GM19193 (cell line): ENCODE measurements around the gene SLX9.

Experiments used
- POLR2A ChIP-seq: IDR thresholded peaks from 4 replicates; pipeline ENCODE4 v1.6.1; 2011; ENCODE audit not compliant: insufficient read depth, insufficient read length; ENCODE audit errors: extremely low read depth

Gene SLX9

DNA sequence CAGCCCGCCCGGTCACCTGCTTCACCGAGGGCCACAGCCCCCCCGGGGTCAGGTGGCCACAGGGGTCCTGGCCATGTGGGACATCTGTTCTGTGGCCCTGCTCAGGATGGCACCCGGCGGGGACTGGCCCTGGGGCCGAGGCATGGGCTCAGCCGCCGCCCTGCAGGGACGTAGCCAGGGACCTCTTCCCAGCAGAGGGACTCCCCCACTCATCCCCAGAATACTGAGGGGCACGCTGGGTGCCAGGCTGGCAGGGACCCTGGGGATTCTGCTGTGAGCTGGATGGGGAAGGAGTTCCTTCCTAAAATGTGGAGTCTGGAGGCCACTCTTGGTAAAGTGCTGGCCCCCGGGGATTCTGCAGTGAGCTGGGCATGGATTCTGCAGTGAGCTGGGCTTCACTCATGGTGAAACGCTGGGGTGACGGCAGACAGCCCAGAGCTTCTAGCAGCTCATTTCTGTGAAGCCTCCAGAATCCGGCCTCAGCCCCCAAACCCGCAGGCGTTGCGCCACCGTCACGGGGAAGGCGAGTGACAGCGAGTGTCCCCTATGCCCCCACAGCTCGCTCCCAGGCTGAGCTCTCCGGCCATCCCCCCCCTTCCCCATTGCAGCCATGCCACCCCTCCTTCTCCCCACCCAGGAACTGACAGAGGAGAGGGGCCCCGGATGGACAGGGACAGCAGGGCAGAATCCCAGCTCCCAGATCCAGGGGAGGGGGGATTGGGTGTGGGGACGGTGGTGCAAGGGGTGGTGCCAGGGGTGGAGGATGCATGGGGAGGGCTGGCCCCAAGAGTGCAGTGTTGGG is 20.5 kb upstream of the SLX9 start:
- TF ChIP-seq POLR2A: no peak

DNA sequence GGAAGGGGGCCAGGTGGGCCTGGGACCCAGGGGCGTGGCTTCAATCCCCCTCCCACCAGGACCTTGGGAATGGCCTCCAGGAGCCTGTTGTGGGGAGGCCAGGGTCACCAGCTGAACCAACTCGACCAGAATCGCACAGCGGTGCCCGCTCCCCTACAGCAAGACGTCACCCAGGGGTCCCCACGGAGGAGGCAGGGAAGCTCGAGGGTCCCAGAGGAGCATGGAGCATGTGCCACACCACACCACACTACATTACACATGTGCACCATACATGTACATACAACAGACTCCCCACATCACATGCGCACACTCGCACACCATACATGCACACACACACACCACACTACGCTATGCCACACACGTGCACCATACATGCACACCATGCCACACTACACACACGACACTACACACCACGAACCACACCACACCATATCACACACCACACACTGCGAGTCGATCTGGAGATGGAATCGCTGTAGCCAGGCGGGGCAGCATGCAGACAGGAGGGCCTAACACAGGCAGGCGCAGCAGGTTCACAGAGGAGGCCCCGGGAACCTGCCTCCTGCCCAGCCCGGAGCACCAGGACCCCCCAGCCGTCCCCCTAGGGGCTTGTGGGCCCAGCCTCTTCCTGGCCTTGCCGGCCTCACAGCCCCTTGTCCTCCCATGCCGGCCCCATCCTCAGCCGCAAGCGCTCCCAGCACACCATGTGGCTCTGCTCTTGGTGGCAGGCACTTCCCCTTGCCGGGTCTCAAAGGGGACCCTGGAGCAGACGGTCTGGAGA is 19.7 kb upstream of the SLX9 start:
- no peak for TF ChIP-seq POLR2A

DNA sequence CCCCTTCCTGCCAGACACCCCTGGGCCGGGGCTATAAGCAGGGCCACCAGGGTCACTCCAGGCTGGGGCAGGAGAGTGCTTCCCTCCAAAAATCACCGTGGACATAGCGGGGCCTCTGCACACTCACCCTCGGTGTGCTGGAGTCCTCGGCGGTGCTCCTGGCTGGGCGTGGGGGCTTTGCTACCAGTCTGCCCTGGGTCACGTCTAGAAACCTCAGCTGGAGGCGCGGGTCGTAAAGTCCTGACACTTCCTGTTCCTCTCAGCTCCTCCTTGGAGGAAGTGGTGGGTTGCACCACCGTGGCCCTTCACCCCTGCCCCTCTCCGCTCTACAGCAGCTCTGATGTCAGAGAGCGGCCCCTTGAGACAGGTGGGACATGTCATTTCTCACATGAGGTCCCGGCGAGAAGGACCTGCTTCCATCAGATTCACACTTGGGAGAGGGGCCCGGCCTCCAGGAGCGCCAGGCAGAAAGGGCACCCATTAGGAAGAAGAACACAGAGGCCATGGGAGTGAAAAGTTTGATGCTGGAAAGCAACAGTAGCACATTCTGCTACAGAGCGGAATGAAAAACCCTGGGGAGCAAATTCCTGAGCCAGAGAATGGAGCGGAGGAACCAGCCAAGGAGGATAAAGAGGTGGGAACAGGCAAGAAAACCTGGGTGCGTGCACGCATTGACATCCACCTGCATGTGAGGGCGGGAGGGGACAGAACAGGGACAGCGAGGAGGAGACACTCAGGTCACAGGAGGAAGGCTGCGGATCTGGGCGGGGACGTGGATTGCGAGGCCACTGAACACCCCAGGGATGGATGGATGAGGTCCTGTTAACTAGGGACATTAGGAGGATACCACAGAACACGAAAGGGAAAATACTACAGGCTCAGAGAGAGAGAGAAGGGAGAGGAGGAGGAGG is 18.9 kb upstream of the SLX9 start, which contains the start of gene ITGB2:
TSS of gene ITGB2 (minus strand) at position 206 of the 911 bp plus-strand sequence. CDS start 10,117 bp downstream, outside the sequence.
- TF ChIP-seq POLR2A: peak; percentile 53

DNA sequence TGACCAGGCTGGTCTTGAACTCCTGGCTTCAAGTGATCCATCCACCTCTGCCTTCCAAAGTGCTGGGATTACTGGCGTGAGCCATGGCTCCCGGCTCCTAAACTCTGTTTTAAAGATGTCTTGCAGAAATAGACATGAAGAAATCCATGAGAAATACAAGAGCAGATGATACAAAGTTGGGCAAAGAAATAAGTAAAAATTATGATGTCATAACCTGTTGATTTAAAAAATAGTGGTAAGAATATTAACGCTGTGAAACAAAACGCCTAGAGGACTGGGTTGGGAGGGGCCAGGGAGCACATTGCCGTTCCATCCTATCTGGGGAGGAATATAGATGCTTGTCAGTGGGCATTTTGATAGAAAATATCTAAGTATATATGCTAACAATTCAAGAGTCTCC is 17.9 kb upstream of the SLX9 start:
- no peak for TF ChIP-seq POLR2A

DNA sequence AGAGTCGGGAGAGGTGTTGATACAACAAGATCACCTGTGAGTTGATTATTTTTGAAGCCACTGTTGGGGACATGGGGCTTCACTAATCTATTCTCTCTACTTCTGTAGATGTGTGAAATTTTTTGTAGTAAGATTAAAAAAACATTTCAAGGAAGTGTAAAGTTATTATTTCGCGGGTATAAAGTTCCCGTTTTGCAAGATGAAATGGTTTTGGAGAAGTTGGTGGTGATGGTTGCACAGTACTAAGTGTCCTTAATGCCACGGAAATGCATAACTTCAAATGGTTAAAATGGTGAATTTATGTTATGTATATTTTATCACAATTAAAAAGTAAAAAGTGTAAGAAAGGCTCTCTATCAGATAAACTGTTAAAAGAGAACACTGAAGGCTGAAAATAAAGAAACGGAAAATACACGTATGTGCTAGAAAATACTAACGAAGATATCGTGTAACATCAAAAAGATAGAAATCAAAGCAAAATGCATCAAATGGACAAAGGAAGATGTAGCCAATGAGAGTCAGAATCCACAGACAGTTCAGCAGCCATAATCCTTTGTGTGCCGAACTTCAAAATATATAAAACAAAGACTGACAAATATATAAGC is 16.2 kb upstream of the SLX9 start:
- no peak for TF ChIP-seq POLR2A

DNA sequence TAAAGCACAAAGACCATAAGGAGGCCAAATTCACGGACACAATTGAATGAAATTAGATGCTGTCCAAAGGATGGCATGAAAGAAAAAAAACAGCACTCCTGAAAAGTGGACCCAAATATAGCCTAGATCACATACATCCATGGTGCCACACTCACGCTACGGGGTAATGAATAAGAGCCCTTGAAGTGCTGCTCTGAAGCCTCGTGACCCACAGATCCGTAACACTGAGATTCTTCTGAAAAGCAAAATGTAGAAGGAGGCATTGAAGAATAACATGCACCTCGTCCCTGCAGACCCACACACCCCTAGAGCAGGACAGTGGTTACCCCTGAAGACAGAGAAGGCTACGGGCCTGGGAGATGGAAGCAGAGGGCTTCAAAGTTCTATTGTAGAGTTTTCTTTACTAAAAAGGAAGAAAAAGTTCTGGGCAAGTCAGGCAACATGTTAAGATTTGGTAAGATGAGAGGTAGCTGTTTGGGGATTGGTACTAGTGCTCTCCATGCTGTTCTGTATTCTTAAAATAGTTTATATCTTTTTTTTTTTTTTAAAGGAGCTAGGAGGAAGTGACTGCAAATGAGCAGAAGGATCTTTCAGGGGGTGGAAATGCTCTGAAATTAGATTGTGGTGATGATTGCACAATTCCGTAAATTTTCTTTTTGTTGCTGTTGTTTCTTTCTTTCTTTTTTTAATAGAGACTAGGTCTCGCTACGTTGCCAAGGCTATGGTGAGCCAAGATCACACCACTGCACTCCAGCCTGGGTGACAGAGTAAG is 15.0 kb upstream of the SLX9 start:
- TF ChIP-seq POLR2A: no peak

DNA sequence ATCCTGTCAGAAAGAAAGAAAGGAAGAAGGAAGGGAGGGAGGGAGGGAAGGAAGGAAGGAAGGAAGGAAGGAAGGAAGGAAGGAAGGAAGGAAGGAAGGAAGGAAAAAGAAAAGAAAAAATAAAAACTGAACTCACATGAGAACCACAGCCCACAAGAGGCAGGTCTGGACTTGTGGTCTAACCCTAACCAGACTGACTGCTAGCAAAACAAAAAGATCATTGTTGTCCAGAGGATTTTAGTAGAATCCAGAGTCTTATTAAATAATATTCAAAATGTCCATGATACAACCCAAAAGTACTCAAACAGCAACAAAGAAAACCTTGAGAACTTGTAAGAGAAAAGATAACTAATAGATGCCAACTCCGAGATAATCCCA is 14.5 kb upstream of the SLX9 start:
- no peak for TF ChIP-seq POLR2A

DNA sequence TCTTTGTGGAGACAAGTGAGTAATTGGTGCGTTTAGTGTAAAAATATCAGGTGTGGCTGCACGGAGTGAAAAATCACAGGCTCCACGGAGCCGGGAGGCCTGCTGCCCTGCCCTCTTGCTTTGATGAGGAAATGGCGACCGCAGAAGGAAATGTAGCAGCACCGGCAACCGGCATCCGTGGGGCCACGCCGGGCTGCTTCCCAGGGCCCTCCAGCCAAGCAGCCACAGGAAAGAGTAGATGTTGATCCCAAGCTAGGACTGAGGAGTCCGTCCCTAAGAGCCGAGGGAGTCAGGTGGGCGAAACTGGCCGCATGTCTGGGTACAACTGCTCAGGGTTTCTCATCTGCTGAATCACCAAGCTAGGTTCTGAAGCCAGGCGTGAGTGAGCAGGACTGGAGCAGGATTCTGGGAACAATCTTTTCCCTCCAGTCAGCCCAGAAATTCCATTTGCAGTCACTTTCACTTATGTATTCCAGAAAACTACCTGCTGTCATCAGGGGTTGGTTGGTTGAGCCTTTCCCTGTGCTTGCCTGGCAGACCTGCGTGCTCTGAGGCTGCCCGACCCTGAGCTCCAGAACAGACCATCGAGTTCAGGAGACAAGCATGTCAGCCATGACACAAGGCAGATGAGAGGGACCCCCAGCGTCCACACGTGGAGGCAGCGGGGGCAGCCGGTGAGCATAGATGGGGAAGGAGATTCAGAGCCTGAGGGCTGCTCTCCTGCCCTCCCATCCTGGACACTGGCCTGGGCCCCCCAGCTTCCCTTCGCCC is 13.3 kb upstream of the SLX9 start:
- TF ChIP-seq POLR2A: peak; percentile 17

DNA sequence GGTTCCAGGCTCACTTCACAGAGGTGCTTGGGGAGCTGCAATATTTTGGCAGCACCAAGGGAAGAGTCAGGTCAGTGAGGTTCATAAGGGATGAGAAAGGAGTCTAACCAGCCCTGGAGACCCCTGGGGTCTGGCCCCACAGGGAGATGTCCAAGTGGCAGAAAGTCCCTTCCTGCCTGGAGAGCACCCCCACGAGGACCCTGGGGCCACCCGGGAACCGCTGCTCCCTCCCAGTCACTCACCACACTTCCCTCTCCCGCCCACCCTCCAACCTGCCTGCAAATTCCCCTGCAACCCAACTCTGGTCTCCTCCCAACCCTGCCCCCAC is 12.6 kb upstream of the SLX9 start:
- no peak for TF ChIP-seq POLR2A

DNA sequence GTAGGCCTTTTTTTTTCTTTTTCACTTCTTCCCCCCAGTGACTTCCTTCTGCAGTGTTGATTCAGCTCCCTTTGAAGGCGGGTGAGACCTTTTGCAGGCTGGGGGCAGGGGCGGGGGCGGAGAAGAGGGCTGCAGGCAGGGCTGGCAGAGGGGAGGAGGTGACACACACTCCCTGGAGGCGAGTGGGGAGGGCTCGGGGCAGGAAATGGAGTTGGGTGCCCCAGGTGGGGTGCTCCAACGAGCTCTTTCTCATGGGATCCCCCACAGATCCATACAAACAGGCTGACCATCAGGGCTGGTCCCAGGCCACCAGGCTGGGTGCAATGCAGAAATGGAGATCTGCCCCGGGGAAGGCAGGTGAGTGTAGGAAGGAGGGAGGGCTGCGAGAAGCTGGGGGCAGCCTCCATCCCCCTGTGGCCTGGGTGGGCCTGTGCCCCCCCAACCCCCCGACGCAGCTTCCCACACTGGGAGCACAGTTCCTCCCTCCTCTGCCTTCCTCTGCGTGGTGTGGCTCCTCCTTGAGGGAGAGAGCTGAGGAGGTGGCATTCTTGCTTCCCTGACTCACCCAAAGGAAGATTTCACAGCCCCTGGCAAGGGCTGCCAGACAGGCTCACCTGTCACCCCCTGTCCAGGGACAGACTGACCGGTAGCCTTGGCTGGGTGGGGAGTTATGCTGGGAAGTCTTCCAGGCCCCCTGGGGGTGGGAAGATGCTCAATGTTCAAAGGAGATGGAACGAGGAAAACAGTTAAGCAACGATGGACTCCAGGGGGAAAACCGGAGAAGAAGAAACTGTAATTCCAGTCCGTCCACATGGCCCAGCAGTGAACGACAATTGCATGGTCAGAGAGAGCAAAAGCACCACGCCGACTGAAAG is 12.0 kb upstream of the SLX9 start:
- peak; percentile 46 for TF ChIP-seq POLR2A

DNA sequence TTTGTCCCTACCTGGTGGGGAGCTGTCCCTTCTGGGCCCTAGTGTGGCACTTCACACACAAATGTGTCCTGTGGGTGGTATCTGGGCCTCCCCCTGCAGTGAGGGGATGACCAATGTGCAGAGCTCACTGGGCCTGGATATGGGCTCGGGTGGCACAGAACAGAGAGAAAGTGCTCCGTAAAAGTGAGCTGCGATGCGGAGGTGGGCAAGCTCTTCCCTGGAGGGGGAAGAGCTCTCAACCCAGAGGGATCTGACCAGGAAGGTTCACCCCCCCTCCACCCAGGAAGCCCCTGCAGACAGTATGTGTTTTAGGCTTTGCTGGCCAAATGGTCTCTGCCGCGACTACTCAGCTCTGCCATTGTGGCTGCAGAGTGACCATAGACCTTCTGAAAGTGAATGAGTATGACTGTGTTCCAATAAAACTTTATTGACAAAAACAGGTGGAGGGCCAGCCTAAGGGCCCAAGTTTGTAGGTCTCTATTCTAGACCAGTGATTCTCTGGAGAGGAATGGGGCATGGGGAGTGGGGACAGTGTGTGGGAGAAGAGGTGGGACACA is 10.5 kb upstream of the SLX9 start:
- TF ChIP-seq POLR2A: no peak
